Caco-2 (cell line): Measurements from ENCODE around the gene MMD. TPM values are rescaled to one million over a fixed set of nuclear protein-coding genes. Genes with fewer than 3 reads are reported as not detected.
"Not testable (repeated sequence)": the region's sequence is repeated elsewhere in the genome, so short reads cannot be mapped to it uniquely, and the experiment has no call there.

Experiments used
- BruUV-seq: library from RNA; stranded (reverse); fragments of 400-500 nt; replicated peaks from 2 replicates; lab custom pipeline; 2021; lab: Mats Ljungman, UMichigan
- CTCF ChIA-PET: fragments of 300-600 bp; sonication (Branson Sonifier 250); formaldehyde crosslinking; loops from one replicate; lab custom pipeline; 2022; ENCODE audit warnings: antibody characterized with exemption; lab: Charles Lee
- POLR2A ChIA-PET: fragments of 300-600 bp; sonication (Branson Sonifier 250); formaldehyde crosslinking; loops from one replicate; lab custom pipeline; 2022; ENCODE audit warnings: antibody characterized with exemption; lab: Charles Lee
- DNase-seq, 2 experiments: peaks; one replicate each; pipeline versions ENCODE4 v3.0.0 to v3.0.0-alpha.2; 2020 to 2022
- H3K27me3 ChIP-seq: replicated peaks from 2 replicates; pipeline ENCODE4 v1.6.0; 2011; ENCODE audit warnings: low read length; ENCODE audit not compliant: control insufficient read depth, insufficient read depth
- H3K36me3 ChIP-seq: 2 replicates; pipeline ENCODE4 v1.5.1; 2011; ENCODE audit warnings: low read length; ENCODE audit not compliant: control insufficient read depth, insufficient read depth
- H3K4me1 ChIP-seq: fragments of 250-450 bp; sonication (Bioruptor Pico); 2 replicates; pipeline ENCODE4 v1.5.1; 2020; ENCODE audit warnings: mild to moderate bottlenecking
- H3K4me3 ChIP-seq: 2 replicates; pipeline ENCODE4 v1.5.1; 2011; ENCODE audit warnings: low read depth, mild to moderate bottlenecking, control low read depth, low read length
- H3K9me3 ChIP-seq: fragments of 250-450 bp; sonication (Bioruptor Pico); 2 replicates; pipeline ENCODE4 v1.5.1; 2020; ENCODE audit warnings: mild to moderate bottlenecking, moderate library complexity
- H3K27ac Mint-ChIP-seq: one replicate; pipeline ENCODE4 v1.8.0; 2022; ENCODE audit warnings: mixed read lengths; ENCODE audit not compliant: unreplicated experiment
- H3K27me3 Mint-ChIP-seq: one replicate; pipeline ENCODE4 v1.8.0; 2022; ENCODE audit warnings: mixed read lengths; ENCODE audit not compliant: insufficient read depth, unreplicated experiment
- H3K36me3 Mint-ChIP-seq: one replicate; pipeline ENCODE4 v1.8.0; 2022; ENCODE audit warnings: mild to moderate bottlenecking, mixed read lengths; ENCODE audit not compliant: insufficient read depth, unreplicated experiment
- H3K4me1 Mint-ChIP-seq: one replicate; pipeline ENCODE4 v1.8.0; 2022; ENCODE audit warnings: low read depth, mixed read lengths; ENCODE audit not compliant: unreplicated experiment
- H3K4me3 Mint-ChIP-seq: one replicate; pipeline ENCODE4 v1.8.0; 2022; ENCODE audit warnings: mild to moderate bottlenecking, moderate library complexity, mixed read lengths; ENCODE audit not compliant: unreplicated experiment
- H3K9me3 Mint-ChIP-seq: one replicate; pipeline ENCODE4 v1.8.0; 2022; ENCODE audit warnings: mixed read lengths; ENCODE audit not compliant: unreplicated experiment
- CTCF ChIP-seq, 2 experiments: fragments of 200-600 bp in 1 of 2; IDR thresholded peaks; 1 replicate in 1 of 2; 2 replicates in 1 of 2; pipeline versions ENCODE4 v1.5.1 to v1.8.0; 2011 to 2022; ENCODE audit warnings: antibody characterized with exemption in 1 of 2, control low read depth in 1 of 2, inconsistent platforms in 1 of 2, low read depth in 1 of 2, low read length in 1 of 2, mild to moderate bottlenecking in 1 of 2, moderate library complexity in 1 of 2; ENCODE audit not compliant: insufficient read depth in 1 of 2, severe bottlenecking in 1 of 2, unreplicated experiment in 1 of 2
- intact Hi-C: fragments of 100-400 bp; cut with micrococcal nuclease; formaldehyde crosslinking; loops from one replicate; pipeline ENCODE4 v1.10.0; 2022; ENCODE audit not compliant: unreplicated experiment
- total RNA-seq: library from RNA; stranded (reverse); gene quantifications from 2 replicates; pipeline ENCODE4 v1.2.3, GENCODE V29; 2022

The MMD gene
- total RNA-seq, 1 experiment from 2014 or later: 38.6 TPM

- peak overlapping the region; percentile 72 for H3K27ac Mint-ChIP-seq
- intact Hi-C loops: loop anchor here (1.0 to 5.0 kb wide), 6 partner anchors 14 to 106 kb away; no protein-coding TSS in a partner anchor
- ChIA-PET POLR2A (interaction anchor here (0.6 kb wide), 1 partner anchor 26 kb away, joined by 3 read pairs; no protein-coding TSS in a partner anchor), CTCF (interaction anchor here (1.0 to 1.5 kb wide), 3 partner anchors 26 to 119 kb away, joined by 3 to 4 read pairs (median 4); no protein-coding TSS in a partner anchor)
- no peaks in the 10 kb centered on the region for H3K9me3 ChIP-seq
- peaks cover 7% of the 10 kb centered on the region for H3K36me3 ChIP-seq
- H3K36me3 Mint-ChIP-seq: peaks cover 93% of the 10 kb centered on the region
- H3K4me1 Mint-ChIP-seq: peaks cover 20% of the 10 kb centered on the region
- TF ChIP-seq CTCF (IDR thresholded peaks at IDR 0.05; ENCODE audit: insufficient read depth in 1 of 2, low read depth in 1 of 2, low read length in 1 of 2, severe bottlenecking in 1 of 2, unreplicated experiment in 1 of 2): no peak
- H3K4me3 ChIP-seq: no peak overlapping the region
- H3K4me3 Mint-ChIP-seq: peak overlapping the region; percentile 52
- H3K27me3 ChIP-seq: no peaks in the 10 kb centered on the region
- no TSS peak for BruUV-seq
- peaks cover 35% of the 10 kb centered on the region for H3K4me1 ChIP-seq
- H3K27me3 Mint-ChIP-seq: no peaks in the 10 kb centered on the region
- no peaks in the 10 kb centered on the region for H3K9me3 Mint-ChIP-seq
- peak in 1 of 2 experiments; percentile 49 for DNase-seq
These were observed 13.7 kb downstream of the MMD start for GRCh38 chr17:55407641-55408566.

GRCh38 chr17:55405600-55405999 lies 16.0 kb downstream of the MMD start:
- intact Hi-C loops: loop anchor here (5.0 kb wide), 1 partner anchor 92 kb away; no protein-coding TSS in a partner anchor
- no peaks in the 10 kb centered on the region for H3K27me3 ChIP-seq
- H3K36me3 ChIP-seq: peaks cover 7% of the 10 kb centered on the region
- Mint-ChIP-seq H3K36me3 (peaks cover 99% of the 10 kb centered on the region), H3K27me3 (no peaks in the 10 kb centered on the region), H3K9me3 (no peaks in the 10 kb centered on the region), H3K4me1 (peaks cover 20% of the 10 kb centered on the region), H3K4me3 (peak overlapping the region; percentile 14), H3K27ac (peak overlapping the region; percentile 53)
- H3K9me3 ChIP-seq: no peaks in the 10 kb centered on the region
- DNase-seq: no peak
- H3K4me1 ChIP-seq: peaks cover 35% of the 10 kb centered on the region
- ChIA-PET POLR2A (no interaction called here), CTCF (no interaction called here)
- H3K4me3 ChIP-seq: no peak overlapping the region
- BruUV-seq: no TSS peak
- TF ChIP-seq CTCF (IDR thresholded peaks at IDR 0.05; ENCODE audit: insufficient read depth in 1 of 2, low read depth in 1 of 2, low read length in 1 of 2, severe bottlenecking in 1 of 2, unreplicated experiment in 1 of 2): no peak

GRCh38 chr17:55404197-55404596 lies 17.4 kb downstream of the MMD start:
- H3K27ac Mint-ChIP-seq, H3K36me3 ChIP-seq, H3K9me3 Mint-ChIP-seq, intact Hi-C loops, H3K27me3 Mint-ChIP-seq, H3K27me3 ChIP-seq, DNase-seq, H3K4me3 Mint-ChIP-seq, CTCF ChIA-PET, POLR2A ChIA-PET, H3K9me3 ChIP-seq, BruUV-seq, H3K4me3 ChIP-seq: not testable (repeated sequence)
- H3K4me1 Mint-ChIP-seq: peaks cover 14% of the 10 kb centered on the region
- H3K36me3 Mint-ChIP-seq: peaks cover 98% of the 10 kb centered on the region
- H3K4me1 ChIP-seq: peaks cover 28% of the 10 kb centered on the region
